Mesodermal cell (in vitro differentiated cells): Measurements from ENCODE around the gene GABBR2.

Source experiments
- H3K27ac ChIP-seq: 2 replicates; pipeline ENCODE4 v1.7.0; 2013; ENCODE audit warnings: mild to moderate bottlenecking, low read depth, low read length, moderate library complexity; ENCODE audit not compliant: severe bottlenecking
- H3K36me3 ChIP-seq: 2 replicates; pipeline ENCODE4 v1.7.1; 2013; ENCODE audit warnings: mild to moderate bottlenecking, low read length, moderate library complexity; ENCODE audit not compliant: control insufficient read depth, insufficient read depth
- H3K4me1 ChIP-seq: one replicate; pipeline ENCODE4 v1.7.1; 2013; ENCODE audit warnings: mild to moderate bottlenecking, low read length; ENCODE audit not compliant: insufficient read depth, control insufficient read depth, poor library complexity, severe bottlenecking
- H3K4me3 ChIP-seq: 2 replicates; pipeline ENCODE4 v1.7.0; 2013; ENCODE audit warnings: low read length, control low read depth, mild to moderate bottlenecking; ENCODE audit not compliant: insufficient read depth, poor library complexity, severe bottlenecking; ENCODE audit errors: extremely low read depth
- H3K9me3 ChIP-seq: 2 replicates; pipeline ENCODE4 v1.7.1; 2013; ENCODE audit warnings: mild to moderate bottlenecking, low read length, moderate library complexity; ENCODE audit not compliant: control insufficient read depth
- WGBS, 2 experiments: methylation state at CpG; one replicate each; pipeline ENCODE4 v1.1.5; 2013; ENCODE audit warnings: missing lambda C conversion rate in 2 of 2; ENCODE audit not compliant: insufficient coverage in 2 of 2; 5-methylcytosine and 5-hydroxymethylcytosine counted together

GABBR2 gene

DNA sequence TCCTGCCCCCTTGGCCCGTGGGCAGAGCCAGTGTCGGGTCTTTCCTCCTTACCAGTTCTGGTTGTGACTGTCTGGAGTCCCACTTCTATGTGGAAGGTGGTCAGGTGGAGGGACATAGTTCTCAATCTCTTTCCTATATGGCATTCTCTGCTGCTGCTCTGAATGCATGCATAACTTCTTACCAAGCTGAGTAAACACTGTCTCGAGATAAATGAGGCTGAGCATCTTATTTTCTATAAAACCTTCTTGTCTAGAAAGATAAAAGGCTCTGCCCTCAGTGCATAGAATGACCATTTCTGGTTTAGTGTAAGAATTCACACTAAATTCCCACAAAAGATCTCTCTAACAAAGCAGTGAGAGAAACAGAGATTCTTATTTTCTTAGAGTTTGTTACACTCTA, 347.1 kb downstream of the GABBR2 start:
- WGBS, 2 experiments = 88 to 100% methylated on average over 2 of the region's 3 CpGs
- Histone ChIP-seq H3K4me3 (no peak overlapping the region), H3K9me3 (peaks cover 10% of the 10 kb centered on the region), H3K27ac (no peak overlapping the region), H3K4me1 (no peaks in the 10 kb centered on the region), H3K36me3 (no peaks in the 10 kb centered on the region)

DNA sequence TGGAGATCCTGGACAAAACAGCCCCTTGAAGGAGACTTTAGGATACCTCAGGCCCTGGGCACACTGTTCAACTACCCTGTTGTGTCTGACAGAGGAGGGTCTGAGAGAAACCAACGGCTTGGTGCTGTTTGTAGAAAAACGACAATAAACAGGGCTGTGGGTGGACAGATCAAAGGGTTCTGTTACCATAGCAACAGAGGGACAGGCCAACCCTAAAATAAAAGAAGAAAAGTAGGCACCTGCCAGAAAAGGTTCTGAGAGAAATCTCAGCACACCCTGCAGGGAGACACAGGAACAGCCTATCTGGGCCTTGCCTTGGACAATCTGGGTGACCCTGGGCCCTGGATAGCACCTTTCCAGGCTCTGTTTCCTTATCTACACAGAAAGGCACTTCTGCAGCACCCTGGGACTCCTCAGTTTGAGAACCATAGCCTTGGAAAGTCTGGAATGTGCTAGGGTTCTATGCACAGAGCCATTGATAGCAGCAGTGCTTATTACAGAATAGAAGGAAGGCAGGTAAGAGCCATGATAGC, 348.5 kb downstream of the GABBR2 start:
- no peak overlapping the region for H3K27ac ChIP-seq
- H3K9me3 ChIP-seq = peaks cover 5% of the 10 kb centered on the region
- 62 to 83% methylated on average over 2 of the region's 2 CpGs for WGBS, 2 experiments
- H3K36me3 ChIP-seq = no peaks in the 10 kb centered on the region
- H3K4me3 ChIP-seq = no peak overlapping the region
- no peaks in the 10 kb centered on the region for H3K4me1 ChIP-seq

DNA sequence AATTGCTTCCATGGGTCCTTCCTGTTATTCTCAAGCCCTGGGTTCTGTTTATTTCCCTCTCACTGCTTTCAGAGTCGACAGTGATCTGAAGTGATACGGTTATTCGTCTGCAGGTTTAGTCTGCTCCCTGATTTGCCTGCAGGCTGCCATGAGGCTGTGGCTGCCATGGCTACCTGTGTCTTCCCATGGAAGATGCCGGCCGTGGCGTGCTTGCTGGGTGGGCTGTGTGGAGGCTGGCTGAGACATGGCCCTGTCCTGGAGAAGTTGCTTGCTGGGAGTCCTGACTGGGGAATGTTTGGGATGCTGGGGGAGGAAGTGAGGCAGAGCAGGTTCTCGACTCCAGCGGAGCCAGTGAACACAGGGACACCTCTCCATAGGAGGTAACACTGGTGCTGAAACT, 349.2 kb downstream of the GABBR2 start:
- Histone ChIP-seq H3K9me3 (no peaks in the 10 kb centered on the region), H3K36me3 (no peaks in the 10 kb centered on the region), H3K4me3 (no peak overlapping the region), H3K27ac (no peak overlapping the region), H3K4me1 (no peaks in the 10 kb centered on the region)
- WGBS, 2 experiments = 92 to 94% methylated on average over 5 of the region's 8 CpGs

DNA sequence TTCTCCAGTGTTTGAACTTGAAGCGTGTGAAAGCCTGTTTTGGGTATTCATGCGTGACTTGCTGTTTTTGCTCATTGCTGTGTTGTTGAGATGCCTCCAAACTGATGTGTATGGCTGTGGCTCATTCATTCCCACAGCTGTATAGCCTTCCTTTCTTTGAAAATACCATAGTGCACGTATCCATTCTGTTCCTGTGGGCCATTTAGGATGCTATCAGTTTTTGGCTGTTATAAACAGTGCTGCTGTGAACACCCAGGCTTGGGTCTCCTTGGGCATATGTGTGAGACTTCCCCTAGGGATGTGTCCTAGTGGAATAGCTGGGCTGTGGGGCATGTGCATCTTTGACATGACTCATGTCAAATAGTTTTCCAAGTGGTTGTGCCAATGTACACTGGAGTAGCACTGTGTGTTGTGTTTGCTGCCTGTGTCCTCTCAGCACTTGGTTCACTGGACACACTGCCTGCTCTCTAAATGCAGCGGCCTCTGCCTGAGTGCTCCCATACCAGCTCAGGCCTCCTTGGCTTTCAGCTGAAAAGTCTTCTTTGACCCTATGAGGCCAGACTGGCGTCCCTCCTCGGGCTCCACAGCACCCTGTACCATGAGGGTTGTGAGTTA, 350.7 kb downstream of the GABBR2 start:
- WGBS, 2 experiments = 95 to 98% methylated on average over 3 to 5 of the region's 6 CpGs
- no peak overlapping the region for H3K4me3 ChIP-seq
- H3K9me3 ChIP-seq = no peaks in the 10 kb centered on the region
- no peaks in the 10 kb centered on the region for H3K36me3 ChIP-seq
- no peaks in the 10 kb centered on the region for H3K4me1 ChIP-seq
- H3K27ac ChIP-seq = no peak overlapping the region

DNA sequence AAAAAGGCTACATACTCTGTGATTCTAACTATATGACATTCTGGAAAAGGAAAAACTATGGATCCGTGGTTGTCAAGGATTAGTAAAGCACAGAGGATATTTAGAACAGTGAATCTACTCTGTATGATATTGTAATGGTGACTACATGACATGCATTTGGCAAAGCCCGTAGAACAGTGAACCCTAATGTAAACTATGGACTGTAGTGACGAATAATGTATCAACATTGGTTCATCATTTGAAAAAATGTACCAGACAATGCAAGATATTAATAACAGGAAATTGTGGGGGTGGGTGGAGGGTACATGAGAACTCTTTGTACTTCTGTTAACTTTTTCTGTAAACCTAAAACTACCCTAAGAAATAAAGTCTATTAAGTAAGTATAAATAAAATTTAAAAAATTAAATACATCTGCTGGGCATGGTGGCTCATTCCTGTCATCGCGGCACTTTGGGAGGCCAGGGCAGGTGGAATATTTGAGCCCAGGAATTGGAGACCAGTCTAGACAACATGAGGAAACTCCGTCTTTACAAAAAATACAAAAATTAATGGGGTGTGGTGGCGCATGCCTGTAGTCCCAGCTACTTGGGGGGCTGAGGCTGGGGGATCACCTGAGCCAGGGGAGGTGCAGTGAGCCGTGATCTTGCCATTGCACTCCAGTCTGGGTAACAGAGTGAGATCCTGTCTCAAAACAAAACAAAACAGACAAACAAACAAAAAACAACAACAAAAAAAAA, 351.6 kb downstream of the GABBR2 start:
- 91 to 98% methylated on average over 4 to 6 of the region's 8 CpGs for WGBS, 2 experiments
- H3K27ac ChIP-seq = no peak overlapping the region
- H3K36me3 ChIP-seq = no peaks in the 10 kb centered on the region
- no peak overlapping the region for H3K4me3 ChIP-seq
- no peaks in the 10 kb centered on the region for H3K4me1 ChIP-seq
- peaks cover under 1% of the 10 kb centered on the region for H3K9me3 ChIP-seq

DNA sequence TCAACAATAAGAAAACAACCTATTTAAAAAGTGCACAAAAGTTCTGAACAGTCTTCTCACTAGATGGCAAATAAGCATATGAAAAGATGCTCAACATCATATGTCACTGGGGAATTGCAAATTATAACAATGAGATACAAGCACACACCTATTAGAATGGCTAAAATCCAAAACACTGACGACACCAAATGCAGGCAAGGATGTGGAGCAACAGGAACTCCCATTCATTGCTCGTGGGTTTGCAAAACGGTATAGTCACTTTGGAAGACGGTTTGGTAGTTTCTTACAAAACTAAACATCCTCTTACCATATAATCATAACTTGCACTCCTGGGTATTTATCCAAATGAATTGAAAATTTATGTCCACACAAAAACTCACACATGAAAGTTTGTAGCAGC, 352.4 kb downstream of the GABBR2 start:
- WGBS, 2 experiments = 93 to 100% methylated on average over 1 to 2 of the region's 4 CpGs
- H3K4me1 ChIP-seq = no peaks in the 10 kb centered on the region
- peaks cover 6% of the 10 kb centered on the region for H3K9me3 ChIP-seq
- H3K36me3 ChIP-seq = no peaks in the 10 kb centered on the region
- no peak overlapping the region for H3K4me3 ChIP-seq
- H3K27ac ChIP-seq = no peak overlapping the region

DNA sequence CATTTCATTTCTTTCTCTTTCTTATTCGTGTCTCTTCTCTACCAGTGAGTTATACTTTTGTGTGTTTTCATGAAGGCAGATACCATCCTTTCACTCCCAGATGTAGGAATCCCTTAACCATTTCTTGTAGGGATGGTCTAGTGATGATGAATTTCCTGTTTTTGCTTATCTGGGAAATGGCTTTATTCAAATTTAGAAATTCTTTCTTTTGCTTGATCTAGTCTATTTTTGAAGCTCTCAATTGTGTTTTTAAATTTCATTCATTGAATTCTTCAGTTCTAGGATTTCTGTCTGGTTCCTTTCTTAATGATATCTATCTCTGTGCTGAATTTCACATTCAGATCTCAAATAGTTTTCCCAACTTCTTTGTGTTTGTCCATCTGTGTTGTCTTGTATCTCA, 357.4 kb downstream of the GABBR2 start:
- no peaks in the 10 kb centered on the region for H3K4me1 ChIP-seq
- no peak overlapping the region for H3K27ac ChIP-seq
- H3K4me3 ChIP-seq = no peak overlapping the region
- WGBS, 2 experiments = no CpG with 5 or more reads among the region's 1 CpG
- H3K9me3 ChIP-seq = peaks cover 6% of the 10 kb centered on the region
- no peaks in the 10 kb centered on the region for H3K36me3 ChIP-seq

DNA sequence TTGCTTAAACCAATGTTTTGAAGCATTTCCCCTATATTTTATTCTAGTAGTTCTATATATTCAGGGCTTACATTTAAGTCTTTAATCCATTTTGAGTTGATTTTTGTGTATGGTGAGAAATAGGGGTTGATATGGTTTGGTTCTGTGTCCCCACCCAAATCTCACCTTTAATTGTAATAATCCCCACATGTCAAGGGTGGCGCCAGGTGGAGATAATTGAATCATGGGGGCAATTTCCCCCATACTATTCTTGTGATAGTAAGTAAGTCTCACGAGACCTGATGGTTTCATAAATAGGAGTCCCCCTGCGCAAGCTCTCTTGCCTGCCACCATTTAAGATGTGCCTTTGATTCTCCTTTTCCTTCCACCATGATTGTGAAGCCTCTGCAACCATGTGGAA, 361.1 kb downstream of the GABBR2 start:
- Histone ChIP-seq H3K4me1 (no peaks in the 10 kb centered on the region), H3K9me3 (peaks cover 6% of the 10 kb centered on the region), H3K27ac (no peak overlapping the region), H3K4me3 (no peak overlapping the region), H3K36me3 (no peaks in the 10 kb centered on the region)
- 86% methylated on average over 1 of the region's 3 CpGs; no CpG with 5 or more reads in 1 of the 2 experiments for WGBS, 2 experiments

DNA sequence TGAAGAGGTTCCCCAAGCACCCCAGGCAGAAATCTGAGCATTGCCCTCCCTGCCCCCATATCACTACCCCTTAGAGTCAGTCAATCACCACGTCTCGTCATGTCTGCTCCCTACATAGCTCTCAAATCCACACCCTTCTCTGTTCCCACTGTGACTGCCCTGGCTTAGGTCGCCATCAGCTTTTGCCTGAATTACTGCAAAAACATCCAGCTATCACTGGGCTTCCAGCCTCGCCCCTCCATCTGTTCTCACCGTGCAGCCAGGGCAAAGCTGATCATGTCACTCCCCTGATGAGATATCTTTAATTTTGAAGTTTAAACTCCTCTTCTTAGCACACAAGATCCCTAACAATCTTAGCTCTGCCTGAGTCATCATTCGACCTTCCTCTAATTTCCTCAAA, 363.7 kb downstream of the GABBR2 start:
- H3K36me3 ChIP-seq = no peaks in the 10 kb centered on the region
- H3K9me3 ChIP-seq = no peaks in the 10 kb centered on the region
- H3K4me1 ChIP-seq = no peaks in the 10 kb centered on the region
- no peak overlapping the region for H3K4me3 ChIP-seq
- 75 to 79% methylated on average over 3 to 5 of the region's 6 CpGs for WGBS, 2 experiments
- H3K27ac ChIP-seq = no peak overlapping the region

DNA sequence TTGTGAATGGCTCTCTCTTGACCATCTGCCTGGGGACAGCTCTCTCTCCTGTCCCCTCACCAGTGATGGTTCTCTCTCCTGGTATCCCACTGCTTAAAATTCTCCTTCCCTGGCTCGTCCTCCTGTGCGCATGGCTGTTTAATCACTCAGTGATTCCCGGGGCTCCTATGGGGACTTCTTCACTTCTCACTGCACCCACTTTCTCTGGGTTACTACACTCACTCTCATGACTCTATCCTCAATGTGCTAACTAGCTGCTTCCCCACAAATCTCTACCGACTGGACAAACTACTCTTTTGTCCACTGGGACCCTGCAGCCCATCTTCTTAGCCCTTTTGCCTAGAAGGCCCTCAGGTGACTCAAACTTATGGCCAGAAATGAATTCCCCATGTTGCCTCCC, 364.2 kb downstream of the GABBR2 start:
- no peak overlapping the region for H3K27ac ChIP-seq
- no peaks in the 10 kb centered on the region for H3K9me3 ChIP-seq
- 73 to 92% methylated on average over 4 of the region's 4 CpGs for WGBS, 2 experiments
- no peaks in the 10 kb centered on the region for H3K4me1 ChIP-seq
- H3K4me3 ChIP-seq = no peak overlapping the region
- no peaks in the 10 kb centered on the region for H3K36me3 ChIP-seq

DNA sequence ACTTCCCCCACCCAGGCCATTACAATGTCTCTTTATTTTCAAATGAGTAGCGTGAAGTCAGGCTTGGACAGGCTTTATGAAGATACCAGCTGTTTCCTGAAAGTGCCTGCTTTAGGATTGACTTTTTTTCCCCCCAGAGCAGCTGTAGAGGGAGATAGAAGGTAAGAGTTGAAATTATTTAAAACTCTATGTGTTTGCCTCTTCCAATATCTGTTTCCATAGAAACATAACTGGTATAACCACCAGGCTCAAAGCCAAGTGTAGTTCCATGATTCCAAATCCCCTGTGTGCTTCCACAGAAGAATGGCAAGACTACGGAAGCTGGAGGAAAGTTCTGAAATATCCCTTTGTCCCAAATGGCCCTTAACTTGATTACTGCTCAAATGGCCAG, 365.9 kb downstream of the GABBR2 start:
- Histone ChIP-seq H3K9me3 (no peaks in the 10 kb centered on the region), H3K36me3 (no peaks in the 10 kb centered on the region), H3K27ac (no peak overlapping the region), H3K4me1 (no peaks in the 10 kb centered on the region), H3K4me3 (no peak overlapping the region)
- 71 to 91% methylated on average over 1 of the region's 2 CpGs for WGBS, 2 experiments
